Nephron (organoid): ENCODE results near the gene GPR162.

ENCODE experiments used
- H3K27ac Mint-ChIP-seq, 3 experiments: 2 replicates each; pipeline ENCODE4 v1.8.0; 2020; ENCODE audit warnings: mixed read lengths in 3 of 3, mild to moderate bottlenecking in 2 of 3, moderate library complexity in 1 of 3
- H3K27me3 Mint-ChIP-seq: 2 replicates; pipeline ENCODE4 v1.8.0; 2021; ENCODE audit warnings: low read depth, mild to moderate bottlenecking, moderate library complexity, mixed read lengths
- H3K36me3 Mint-ChIP-seq: 2 replicates; pipeline ENCODE4 v1.8.0; 2020; ENCODE audit warnings: low read depth, mixed read lengths
- H3K4me1 Mint-ChIP-seq: 2 replicates; pipeline ENCODE4 v1.8.0; 2020; ENCODE audit warnings: mixed read lengths
- H3K4me3 Mint-ChIP-seq, 3 experiments: 2 replicates each; pipeline ENCODE4 v1.8.0; 2020; ENCODE audit warnings: mild to moderate bottlenecking in 3 of 3, mixed read lengths in 3 of 3, moderate library complexity in 2 of 3
- H3K9me3 Mint-ChIP-seq: 2 replicates; pipeline ENCODE4 v1.8.0; 2020; ENCODE audit warnings: mixed read lengths
- CTCF ChIP-seq, 3 experiments: fragments of 200-600 bp; sonication (generic); IDR thresholded peaks; one replicate each; pipeline ENCODE4 v1.5.0; 2021; ENCODE audit warnings: antibody characterized with exemption in 3 of 3; ENCODE audit not compliant: unreplicated experiment in 3 of 3

GPR162 gene

GRCh38 chr12:6792522-6793201 is 29.0 kb upstream of the GPR162 start:
- Mint-ChIP-seq H3K27me3 (no peaks in the 10 kb centered on the region), H3K36me3 (no peaks in the 10 kb centered on the region), H3K4me1 (peaks cover 30% of the 10 kb centered on the region), H3K4me3 (peak overlapping the region; percentile 60 to 69 (median 65)), H3K27ac (peak overlapping the region; percentile 96 to 98 (median 97)), H3K9me3 (no peaks in the 10 kb centered on the region)
- no peak for TF ChIP-seq CTCF (IDR thresholded peaks at IDR 0.05; ENCODE audit: unreplicated experiment in 3 of 3)

GRCh38 chr12:6795088-6795487 is 26.5 kb upstream of the GPR162 start:
- Mint-ChIP-seq H3K27ac (peak overlapping the region; percentile 1 to 46 (median 34)), H3K4me1 (peaks cover 31% of the 10 kb centered on the region)

GRCh38 chr12:6796576-6796975 is 25.0 kb upstream of the GPR162 start:
- TF ChIP-seq CTCF (IDR thresholded peaks at IDR 0.05; ENCODE audit: unreplicated experiment in 3 of 3) = no peak
- no peaks in the 10 kb centered on the region for H3K36me3 Mint-ChIP-seq
- peaks cover 31% of the 10 kb centered on the region for H3K4me1 Mint-ChIP-seq
- no peak overlapping the region for H3K4me3 Mint-ChIP-seq
- no peaks in the 10 kb centered on the region for H3K27me3 Mint-ChIP-seq
- H3K27ac Mint-ChIP-seq = peak overlapping the region in 1 of 3 experiments; percentile 5
- no peaks in the 10 kb centered on the region for H3K9me3 Mint-ChIP-seq

More at GRCh38 chr12:6795088-6795487, 26.5 kb upstream of the GPR162 start:
- no peaks in the 10 kb centered on the region for H3K27me3 Mint-ChIP-seq
- no peaks in the 10 kb centered on the region for H3K36me3 Mint-ChIP-seq
- no peaks in the 10 kb centered on the region for H3K9me3 Mint-ChIP-seq
- no peak overlapping the region for H3K4me3 Mint-ChIP-seq
- no peak for TF ChIP-seq CTCF (IDR thresholded peaks at IDR 0.05; ENCODE audit: unreplicated experiment in 3 of 3)

DNA sequence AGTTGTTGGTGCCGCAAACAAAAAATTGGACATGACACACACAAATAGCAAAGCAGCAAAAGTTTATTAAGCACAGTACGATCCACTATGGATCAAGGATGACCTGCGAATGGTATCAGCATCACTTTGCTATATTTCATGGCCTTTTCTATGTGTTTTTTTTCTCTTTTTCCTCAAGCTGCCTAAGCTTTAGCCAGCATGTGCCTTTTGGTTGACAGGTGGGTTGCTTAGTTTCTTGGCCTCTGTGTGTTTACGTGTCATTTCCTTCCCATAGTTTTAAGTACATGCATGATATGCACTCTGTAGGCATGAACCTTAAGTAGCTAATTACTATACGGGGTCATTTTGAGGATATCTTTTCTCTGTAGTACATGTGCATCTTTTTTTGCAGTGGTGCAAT is 22.5 kb upstream of the GPR162 start:
- Mint-ChIP-seq H3K4me3 (no peak overlapping the region), H3K27ac (peak overlapping the region in 1 of 3 experiments; percentile 74), H3K4me1 (peaks cover 14% of the 10 kb centered on the region), H3K9me3 (peaks cover 2% of the 10 kb centered on the region), H3K27me3 (no peaks in the 10 kb centered on the region), H3K36me3 (peaks cover 2% of the 10 kb centered on the region)
- no peak for TF ChIP-seq CTCF (IDR thresholded peaks at IDR 0.05; ENCODE audit: unreplicated experiment in 3 of 3)

DNA sequence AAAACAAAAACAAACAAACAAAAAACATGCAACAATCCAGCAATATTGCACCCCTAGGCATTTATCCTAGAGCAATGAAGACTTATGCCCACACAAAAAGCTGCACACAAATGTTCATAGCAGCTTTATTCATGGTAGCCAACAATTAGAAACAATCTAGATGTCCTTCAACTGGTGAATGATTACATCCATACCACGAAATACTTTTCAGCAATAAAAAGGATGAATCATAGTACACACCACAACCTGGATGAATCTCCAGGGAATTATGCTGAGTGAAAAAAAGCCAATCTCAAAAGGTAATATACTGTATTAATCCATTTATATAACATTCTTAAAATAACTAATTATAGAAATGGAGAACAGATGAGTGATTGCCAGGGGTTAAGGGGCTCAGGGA is 14.5 kb upstream of the GPR162 start:
- Mint-ChIP-seq H3K27me3 (peaks cover 4% of the 10 kb centered on the region), H3K36me3 (peaks cover 8% of the 10 kb centered on the region), H3K9me3 (peaks cover 2% of the 10 kb centered on the region), H3K4me3 (no peak overlapping the region), H3K4me1 (no peaks in the 10 kb centered on the region), H3K27ac (no peak overlapping the region)
- TF ChIP-seq CTCF (IDR thresholded peaks at IDR 0.05; ENCODE audit: unreplicated experiment in 3 of 3) = no peak

DNA sequence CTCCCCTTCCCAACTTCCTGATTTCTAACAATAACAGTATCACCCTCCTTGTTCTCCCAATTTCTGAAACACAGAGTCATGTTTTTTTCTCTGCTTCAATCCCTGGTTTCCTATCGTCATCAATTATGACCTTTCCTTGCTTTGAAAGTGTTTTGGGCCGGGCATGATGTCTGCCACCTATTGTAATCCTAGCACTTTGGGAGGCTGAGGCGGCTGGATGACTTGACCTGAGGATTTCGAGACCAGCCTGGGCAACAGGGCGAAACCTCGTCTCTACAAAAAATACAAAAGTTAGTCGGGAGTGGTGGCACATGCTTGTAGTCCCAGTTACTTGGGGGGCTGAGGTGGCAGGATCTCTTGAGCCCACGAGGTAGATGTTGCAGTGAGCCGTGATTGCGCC is 12.6 kb upstream of the GPR162 start:
- Mint-ChIP-seq H3K9me3 (peaks cover 2% of the 10 kb centered on the region), H3K36me3 (peaks cover 7% of the 10 kb centered on the region), H3K27me3 (peaks cover 4% of the 10 kb centered on the region), H3K27ac (no peak overlapping the region), H3K4me1 (no peaks in the 10 kb centered on the region), H3K4me3 (no peak overlapping the region)
- no peak for TF ChIP-seq CTCF (IDR thresholded peaks at IDR 0.05; ENCODE audit: unreplicated experiment in 3 of 3)
